ENCODE results near the gene PITPNC1. TPM values are rescaled to one million over a fixed set of nuclear protein-coding genes. Genes with fewer than 3 reads are reported as not detected.
"Not testable (repeated sequence)": the region's sequence is repeated elsewhere in the genome, so short reads cannot be mapped to it uniquely, and the experiment has no call there.

The PITPNC1 gene
- total RNA-seq, 1 experiment from 2014 or later: 6.4 TPM

GRCh38 chr17:67393809-67394397 is 16.8 kb downstream of the PITPNC1 start:
- DNase-seq (ENCODE audit: low read depth): no peak

DNA sequence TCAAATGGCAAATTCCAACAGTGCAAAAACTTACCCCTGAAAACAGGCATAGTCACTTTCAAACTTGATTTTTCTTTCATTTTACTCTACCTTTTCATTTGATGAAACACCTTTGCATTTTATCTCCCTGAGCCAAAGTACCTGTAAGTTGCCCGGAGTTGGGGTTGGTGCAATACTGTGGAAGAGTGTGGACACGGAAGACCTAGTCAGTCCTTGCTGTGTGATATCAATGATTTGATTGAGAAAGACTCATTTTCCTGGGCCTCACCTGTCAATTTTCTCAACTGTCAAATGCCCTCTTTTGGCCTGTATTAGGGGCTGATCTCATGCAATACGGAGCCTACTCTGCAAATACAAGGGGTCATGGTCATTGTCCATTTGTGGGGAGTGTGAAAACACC is 22.6 kb downstream of the PITPNC1 start:
- no peak for DNase-seq (ENCODE audit: low read depth)

- DNase-seq (ENCODE audit: low read depth): no peak
These were observed 23.1 kb downstream of the PITPNC1 start for GRCh38 chr17:67400193-67400592.

GRCh38 chr17:67401106-67401505 is 24.0 kb downstream of the PITPNC1 start:
- DNase-seq (ENCODE audit: low read depth): no peak

GRCh38 chr17:67401598-67402504 is 24.8 kb downstream of the PITPNC1 start:
- no peak for DNase-seq (ENCODE audit: low read depth)

DNA sequence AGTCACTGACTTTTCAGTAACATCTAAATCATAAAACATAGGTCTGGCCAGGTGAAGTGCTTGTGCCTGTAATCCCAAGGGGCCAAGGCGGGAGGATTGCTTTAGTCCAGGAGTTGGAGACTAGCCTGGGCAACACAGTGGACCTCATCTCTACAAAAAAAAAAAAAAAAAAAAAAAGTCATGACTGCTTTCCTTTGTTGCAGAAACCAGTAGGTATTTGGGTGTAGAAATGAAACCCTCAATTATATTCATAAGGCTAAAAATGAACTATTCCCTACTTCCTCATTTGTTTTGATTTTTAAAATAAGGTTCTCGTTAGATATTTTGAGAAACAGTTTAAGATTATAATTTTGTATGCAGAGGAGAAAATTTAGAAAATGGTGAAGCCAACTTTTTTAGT is 26.0 kb downstream of the PITPNC1 start:
- DNase-seq (ENCODE audit: low read depth): no peak

- DNase-seq (ENCODE audit: low read depth): no peak
These were observed 26.4 kb downstream of the PITPNC1 start for GRCh38 chr17:67403483-67403882.

GRCh38 chr17:67408455-67408830 is 31.4 kb downstream of the PITPNC1 start:
- DNase-seq (ENCODE audit: low read depth): not testable (repeated sequence)

GRCh38 chr17:67411397-67411796 is 34.3 kb downstream of the PITPNC1 start:
- DNase-seq (ENCODE audit: low read depth): no peak

- no peak for DNase-seq (ENCODE audit: low read depth)
These were observed 35.0 kb downstream of the PITPNC1 start for GRCh38 chr17:67412032-67412431.

GRCh38 chr17:67412941-67413340 is 35.9 kb downstream of the PITPNC1 start:
- no peak for DNase-seq (ENCODE audit: low read depth)

GRCh38 chr17:67413388-67413787 is 36.3 kb downstream of the PITPNC1 start:
- no peak for DNase-seq (ENCODE audit: low read depth)

DNA sequence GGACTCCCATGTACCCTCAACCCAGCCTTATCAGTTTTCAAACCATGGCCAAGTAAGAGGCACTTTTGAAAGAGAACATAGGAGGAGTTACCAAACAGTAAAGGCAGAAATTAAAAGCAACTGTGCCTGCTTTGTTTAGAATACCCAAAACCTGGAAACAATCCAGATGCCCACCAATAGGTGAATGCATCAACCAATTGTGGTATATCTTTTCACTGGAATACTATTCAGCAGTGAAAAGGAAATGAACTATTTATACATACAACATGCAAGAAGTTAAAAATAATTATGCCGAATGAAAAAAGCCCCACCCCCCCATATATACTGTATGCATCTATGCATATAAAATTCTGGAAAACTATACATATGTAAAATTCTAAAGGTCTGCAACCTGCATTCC is 37.0 kb downstream of the PITPNC1 start:
- DNase-seq (ENCODE audit: low read depth): no peak

DNA sequence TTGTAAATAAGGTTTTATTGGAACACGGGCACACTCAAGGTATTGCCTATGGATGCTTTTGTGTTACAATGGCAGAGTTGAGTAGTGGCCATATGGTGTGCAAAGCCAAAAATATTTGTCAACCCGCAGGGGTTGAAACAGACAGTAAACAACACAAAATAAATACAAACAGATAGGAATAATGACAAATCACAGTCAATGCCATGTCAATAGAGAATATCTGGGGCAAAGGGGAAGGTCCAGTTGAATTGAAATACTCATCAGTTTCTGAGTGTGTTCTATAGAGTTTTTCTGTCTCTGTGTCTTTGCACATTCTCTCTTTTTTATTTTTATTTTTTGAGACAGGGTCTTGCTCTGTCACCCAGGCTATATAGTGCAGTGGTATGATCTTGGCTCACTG is 37.5 kb downstream of the PITPNC1 start:
- no peak for DNase-seq (ENCODE audit: low read depth)

DNA sequence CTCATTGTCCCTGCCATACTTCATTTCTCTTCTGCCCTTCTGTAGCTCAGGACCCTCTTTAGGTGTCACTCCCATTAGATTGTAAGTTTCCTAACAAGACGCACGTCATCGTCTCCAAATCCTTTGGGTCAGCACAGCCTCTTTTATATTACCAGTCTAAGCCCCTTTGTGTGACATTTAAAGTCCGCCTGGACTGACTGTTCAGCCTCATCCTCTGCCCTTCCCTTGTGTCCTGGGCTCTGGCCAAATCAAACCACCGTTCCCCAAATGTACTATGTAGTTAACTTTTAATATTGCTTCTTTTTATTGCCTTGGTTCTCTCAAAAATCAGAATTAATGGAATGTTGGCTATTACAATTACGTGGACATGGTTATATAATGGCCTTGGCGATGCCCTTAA is 38.2 kb downstream of the PITPNC1 start:
- DNase-seq (ENCODE audit: low read depth): no peak

- no peak for DNase-seq (ENCODE audit: low read depth)
These were observed 40.4 kb downstream of the PITPNC1 start for GRCh38 chr17:67417507-67417906.

GRCh38 chr17:67420994-67421393 is 43.9 kb downstream of the PITPNC1 start:
- DNase-seq (ENCODE audit: low read depth): no peak

DNA sequence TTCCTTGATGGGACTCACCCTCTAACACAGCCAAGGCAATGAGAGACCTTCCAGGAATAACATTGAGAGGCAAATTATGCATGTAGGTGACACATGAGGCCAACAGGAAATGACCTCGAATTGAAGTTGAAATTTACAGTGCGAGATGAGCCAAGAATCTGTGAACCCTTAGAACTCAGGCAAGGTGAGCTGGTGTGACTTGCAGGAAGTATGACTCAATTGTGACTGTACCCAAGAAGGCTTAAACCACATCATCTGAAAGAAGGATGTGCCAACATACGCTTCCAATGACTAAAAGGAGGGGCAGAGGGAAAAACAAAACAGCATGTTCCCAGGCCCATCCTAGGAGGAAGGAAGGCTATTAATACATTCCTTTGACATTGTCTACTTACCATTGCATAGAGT is 44.8 kb downstream of the PITPNC1 start:
- DNase-seq (ENCODE audit: low read depth): peak; percentile 100

- not testable (repeated sequence) for DNase-seq (ENCODE audit: low read depth)
These were observed 45.2 kb downstream of the PITPNC1 start for GRCh38 chr17:67422296-67422695.

DNA sequence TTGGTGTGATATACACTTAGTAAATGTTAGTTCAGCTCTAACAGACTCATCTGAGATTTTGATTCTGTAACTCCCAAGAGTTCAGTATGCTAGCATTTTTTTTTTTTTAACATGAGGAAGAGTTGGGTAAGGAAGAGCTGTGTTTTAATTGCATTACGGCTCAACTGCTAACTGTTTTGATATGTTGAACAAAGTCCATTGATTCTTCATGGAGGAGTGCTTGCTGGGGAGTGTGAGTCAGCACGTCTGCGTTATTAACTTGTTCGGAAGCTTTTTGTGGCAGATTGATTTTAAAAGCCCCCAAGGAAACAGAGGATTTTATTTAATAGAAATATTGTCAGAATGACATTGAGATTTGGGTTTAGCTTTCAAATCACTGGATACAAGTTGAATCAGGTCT is 45.8 kb downstream of the PITPNC1 start:
- no peak for DNase-seq (ENCODE audit: low read depth)

GRCh38 chr17:67425571-67426160 is 48.6 kb downstream of the PITPNC1 start:
- DNase-seq (ENCODE audit: low read depth): no peak

DNA sequence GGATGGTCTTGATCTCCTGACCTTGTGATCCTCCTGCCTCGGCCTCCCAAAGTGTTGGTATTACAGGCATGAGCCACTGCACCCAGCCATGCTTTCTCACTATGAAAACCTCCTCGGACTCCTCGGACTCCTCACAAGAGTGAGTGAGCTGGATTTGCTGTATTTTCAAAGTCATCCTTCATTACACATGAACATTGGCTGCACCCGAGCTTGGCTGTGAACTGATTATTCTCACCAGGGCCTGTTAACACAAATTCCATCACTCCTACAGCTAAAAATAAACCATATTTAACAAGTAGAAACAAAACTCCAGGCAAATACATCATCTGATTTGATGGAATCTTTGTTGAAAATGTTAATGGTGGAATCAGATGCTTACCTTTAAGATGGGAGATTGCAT is 50.3 kb downstream of the PITPNC1 start:
- no peak for DNase-seq (ENCODE audit: low read depth)

- DNase-seq (ENCODE audit: low read depth): not testable (repeated sequence)
These were observed 53.4 kb downstream of the PITPNC1 start for GRCh38 chr17:67430515-67430914.

Measured in HT1080 (cell line).